ENCODE data around the gene SOS1.

- TF ChIP-seq CTCF (IDR thresholded peaks at IDR 0.05; ENCODE audit: insufficient read depth, low read depth, low read length) (no peak), EZH2 (IDR thresholded peaks at IDR 0.05; ENCODE audit: insufficient read depth, low read length) (no peak)
Observed at GRCh38 chr2:39095624-39096023, 25.2 kb downstream of the SOS1 start.
